Cardiac muscle cell (in vitro differentiated cells and primary cell): Measurements from ENCODE around the gene CLASP1. TPM values are rescaled to one million over a fixed set of nuclear protein-coding genes. Genes with fewer than 3 reads are reported as not detected.
"Not testable (repeated sequence)": the region's sequence is repeated elsewhere in the genome, so short reads cannot be mapped to it uniquely, and the experiment has no call there.

Experiments used
- DNase-seq, 2 donors: peaks; one replicate each; pipeline versions ENCODE4 v3.0.0 to v3.0.0-alpha.2; 2010 to 2017; ENCODE audit warnings: low read depth in 1 of 2, low spot score in 1 of 2
- H3K27ac ChIP-seq: fragments of 200-600 bp; sonication (generic); 2 replicates; pipeline ENCODE4 v1.5.1; 2016
- H3K27me3 ChIP-seq: fragments of 200-600 bp; sonication (generic); 2 replicates; pipeline ENCODE4 v1.6.0; 2016; ENCODE audit warnings: control low read depth
- H3K36me3 ChIP-seq: fragments of 200-600 bp; sonication (generic); 2 replicates; pipeline ENCODE4 v1.5.1; 2016; ENCODE audit warnings: control low read depth
- H3K4me1 ChIP-seq: fragments of 200-600 bp; sonication (generic); 2 replicates; pipeline ENCODE4 v1.8.1; 2017; ENCODE audit warnings: low read depth, mild to moderate bottlenecking, mixed run types
- H3K4me3 ChIP-seq: fragments of 200-600 bp; sonication (generic); 2 replicates; pipeline ENCODE4 v1.5.1; 2016; ENCODE audit warnings: mild to moderate bottlenecking
- H3K9me3 ChIP-seq: fragments of 200-600 bp; sonication (generic); 2 replicates; pipeline ENCODE4 v1.5.1; 2017; ENCODE audit warnings: low read depth, mild to moderate bottlenecking, control low read depth
- polyA plus RNA-seq: library from polyadenylated mRNA; unstranded; fragments of >200 nt; fragmentation: Nextera tagmentation; extraction: Ambion mirVana; gene quantifications from 2 replicates; pipeline ENCODE4 v1.2.1, GENCODE V29; 2016
- total RNA-seq: library from RNA; depleted of rRNA; stranded (reverse); fragments of >200 nt; gene quantifications from 2 replicates; pipeline ENCODE4 v1.2.3, GENCODE V29; 2016
- TF ChIP-seq, protein P1 (sequence below): IDR thresholded peaks from 2 replicates; pipeline ENCODE4 v1.5.1; 2012; ENCODE audit warnings: low read depth, mild to moderate bottlenecking, low read length

The CLASP1 gene
- total and polyA plus RNA-seq, 2 experiments from 2014 or later, result 24.8 to 53.0 TPM

DNA sequence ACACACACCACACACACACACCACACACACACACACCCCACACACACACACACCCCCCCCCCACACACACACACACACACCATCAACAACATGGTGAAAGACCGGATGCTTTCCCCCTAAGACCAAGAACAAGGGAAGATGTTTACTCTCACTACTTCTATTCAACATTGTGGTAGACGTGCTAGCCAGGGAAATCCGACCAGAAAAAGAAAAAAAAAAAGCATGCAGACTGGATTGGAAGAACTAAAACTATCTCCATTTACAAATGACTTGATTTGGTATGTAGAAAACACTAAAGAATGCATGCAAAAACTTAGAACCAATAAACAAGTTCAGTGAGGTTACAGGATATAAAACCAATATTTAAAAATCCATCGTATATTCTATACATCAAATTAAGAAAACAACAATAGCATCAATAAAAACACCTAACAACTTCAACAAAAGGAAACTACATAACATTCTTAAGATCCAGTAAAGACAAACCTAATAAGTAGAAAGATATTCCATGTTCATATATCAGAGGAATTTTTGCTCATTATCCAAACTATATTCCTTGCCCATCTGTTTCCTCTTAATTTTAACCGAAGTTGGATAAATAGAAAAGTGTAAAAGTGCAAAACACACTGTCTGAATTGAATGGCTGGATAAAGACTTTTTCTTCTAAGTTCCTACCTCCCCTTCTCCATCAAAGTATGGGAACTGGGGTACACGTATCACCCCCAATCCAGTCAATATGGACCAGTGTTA lies 170.1 kb downstream of the CLASP1 start:
- H3K27ac ChIP-seq, result no peak overlapping the region
- no peak for DNase-seq
- peaks cover 35% of the 10 kb centered on the region for H3K4me1 ChIP-seq
- H3K9me3 ChIP-seq, result no peaks in the 10 kb centered on the region
- TF ChIP-seq, protein P1, sequence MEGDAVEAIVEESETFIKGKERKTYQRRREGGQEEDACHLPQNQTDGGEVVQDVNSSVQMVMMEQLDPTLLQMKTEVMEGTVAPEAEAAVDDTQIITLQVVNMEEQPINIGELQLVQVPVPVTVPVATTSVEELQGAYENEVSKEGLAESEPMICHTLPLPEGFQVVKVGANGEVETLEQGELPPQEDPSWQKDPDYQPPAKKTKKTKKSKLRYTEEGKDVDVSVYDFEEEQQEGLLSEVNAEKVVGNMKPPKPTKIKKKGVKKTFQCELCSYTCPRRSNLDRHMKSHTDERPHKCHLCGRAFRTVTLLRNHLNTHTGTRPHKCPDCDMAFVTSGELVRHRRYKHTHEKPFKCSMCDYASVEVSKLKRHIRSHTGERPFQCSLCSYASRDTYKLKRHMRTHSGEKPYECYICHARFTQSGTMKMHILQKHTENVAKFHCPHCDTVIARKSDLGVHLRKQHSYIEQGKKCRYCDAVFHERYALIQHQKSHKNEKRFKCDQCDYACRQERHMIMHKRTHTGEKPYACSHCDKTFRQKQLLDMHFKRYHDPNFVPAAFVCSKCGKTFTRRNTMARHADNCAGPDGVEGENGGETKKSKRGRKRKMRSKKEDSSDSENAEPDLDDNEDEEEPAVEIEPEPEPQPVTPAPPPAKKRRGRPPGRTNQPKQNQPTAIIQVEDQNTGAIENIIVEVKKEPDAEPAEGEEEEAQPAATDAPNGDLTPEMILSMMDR, result no peak
- H3K4me3 ChIP-seq, result no peak overlapping the region
- H3K27me3 ChIP-seq, result no peaks in the 10 kb centered on the region
- no peaks in the 10 kb centered on the region for H3K36me3 ChIP-seq

DNA sequence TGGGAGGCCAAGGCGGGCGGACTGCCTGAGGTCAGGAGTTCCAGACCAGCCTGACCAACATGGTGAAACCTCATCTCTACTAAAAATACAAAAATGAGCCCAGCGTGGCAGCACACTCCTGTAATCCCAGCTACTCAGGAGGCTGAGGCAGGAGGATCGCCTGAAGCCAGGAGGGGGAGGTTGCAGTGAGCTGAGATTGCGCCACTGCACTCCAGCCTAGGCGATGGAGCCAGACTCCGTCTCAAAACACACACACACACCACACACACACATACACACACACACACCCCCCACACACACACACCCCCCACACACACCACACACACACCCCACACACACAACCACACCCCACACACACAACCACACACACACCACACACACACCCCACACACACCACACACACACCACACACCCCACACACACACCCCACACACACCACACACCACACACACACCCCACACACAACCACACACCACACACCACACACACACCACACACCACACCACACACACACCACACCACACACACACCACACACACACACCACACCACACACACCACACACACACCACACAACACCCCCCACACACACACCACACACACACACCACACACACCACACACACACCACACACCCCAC lies 170.8 kb downstream of the CLASP1 start:
- H3K9me3 ChIP-seq, H3K27me3 ChIP-seq, H3K4me3 ChIP-seq, DNase-seq, H3K36me3 ChIP-seq: not testable (repeated sequence)
- peaks cover 35% of the 10 kb centered on the region for H3K4me1 ChIP-seq
- peak overlapping the region; percentile 71 for H3K27ac ChIP-seq

DNA sequence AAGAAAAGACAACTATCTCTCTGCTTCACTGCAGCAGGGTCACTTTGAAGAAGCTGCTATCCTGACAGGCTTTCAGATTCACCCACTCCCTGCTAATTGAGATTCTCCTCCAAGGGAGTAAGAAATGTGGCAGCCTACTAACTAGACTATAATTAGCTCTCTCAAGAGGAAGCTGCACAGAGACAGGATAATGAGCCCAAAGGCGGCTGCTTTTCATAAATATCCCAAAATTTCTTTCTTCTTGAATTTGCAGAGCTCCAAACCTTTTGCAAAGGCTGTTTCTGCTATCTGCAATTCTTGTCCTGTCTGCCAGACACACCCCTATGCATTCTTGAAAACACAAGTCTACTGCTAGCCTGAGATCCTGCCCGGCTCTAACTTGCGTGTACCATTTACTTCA lies 172.6 kb downstream of the CLASP1 start:
- DNase-seq, result peak in 1 of 2 donors; percentile 37
- TF ChIP-seq, protein P1, result no peak

DNA sequence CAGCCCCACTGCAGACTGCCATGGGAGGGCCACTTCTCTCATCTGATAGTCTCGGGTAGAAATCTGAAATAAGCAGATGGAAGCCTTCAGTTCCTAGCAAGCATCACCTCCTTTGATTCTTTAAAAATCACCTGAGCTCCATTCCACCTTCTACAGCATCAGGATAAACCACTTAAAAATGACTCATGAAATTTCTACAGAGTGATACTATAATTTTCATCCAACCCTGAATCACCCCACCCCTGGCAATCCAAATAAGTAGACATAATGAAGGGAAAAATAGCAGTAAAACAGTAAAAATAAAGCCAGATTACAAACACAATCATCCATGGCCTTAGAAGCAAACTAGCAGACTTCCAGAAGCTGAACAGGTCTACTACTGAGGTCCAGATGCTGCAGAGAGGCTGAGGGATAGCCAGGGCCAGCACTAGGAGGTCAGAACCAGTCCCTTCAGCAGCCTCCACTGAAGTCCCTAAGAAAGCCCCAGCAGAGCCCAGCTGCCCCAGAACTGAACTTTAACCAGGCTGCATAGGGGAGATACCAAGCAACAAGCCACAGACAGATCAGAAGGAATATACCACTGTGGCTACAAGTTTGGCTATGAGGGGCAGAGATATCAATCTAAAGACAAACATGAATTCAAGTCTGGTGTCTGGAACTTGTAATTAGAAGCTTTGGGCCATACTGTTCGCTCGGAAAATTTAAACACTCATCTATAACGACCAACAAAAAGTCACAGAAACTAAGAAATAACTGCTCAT lies 173.3 kb downstream of the CLASP1 start:
- peak overlapping the region; percentile 71 for H3K27ac ChIP-seq

More for the DNA sequence above, 172.6 kb downstream of the CLASP1 start:
- Histone ChIP-seq H3K36me3 (no peaks in the 10 kb centered on the region), H3K27ac (peak overlapping the region; percentile 71), H3K9me3 (no peaks in the 10 kb centered on the region), H3K4me3 (no peak overlapping the region), H3K27me3 (no peaks in the 10 kb centered on the region), H3K4me1 (peaks cover 42% of the 10 kb centered on the region)

DNA sequence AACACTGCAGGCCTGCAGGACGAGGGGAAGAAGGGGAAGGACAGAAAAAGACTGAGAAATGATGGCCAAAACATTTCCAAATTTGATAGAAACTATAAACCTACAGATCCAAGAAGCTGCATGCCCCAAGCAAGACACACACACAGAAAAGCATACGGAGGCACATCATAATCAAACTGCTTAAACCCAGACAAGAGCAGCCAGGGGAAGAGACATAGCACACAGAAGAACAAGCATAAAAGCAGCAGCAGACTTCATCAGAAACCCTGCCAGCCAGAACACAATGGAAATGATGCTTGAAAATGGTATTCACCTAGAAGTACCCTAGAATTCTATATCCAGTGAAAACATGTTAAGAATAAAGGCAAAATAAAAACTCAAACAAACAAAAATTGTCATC lies 175.8 kb downstream of the CLASP1 start:
- H3K27ac ChIP-seq, result no peak overlapping the region
- H3K27me3 ChIP-seq, result no peaks in the 10 kb centered on the region
- H3K4me3 ChIP-seq, result no peak overlapping the region
- TF ChIP-seq, protein P1, result no peak
- no peaks in the 10 kb centered on the region for H3K9me3 ChIP-seq
- peaks cover 18% of the 10 kb centered on the region for H3K36me3 ChIP-seq
- H3K4me1 ChIP-seq, result peaks cover 41% of the 10 kb centered on the region
- no peak for DNase-seq

More for the DNA sequence above, 173.3 kb downstream of the CLASP1 start:
- no peak overlapping the region for H3K4me3 ChIP-seq
- no peaks in the 10 kb centered on the region for H3K9me3 ChIP-seq
- peaks cover under 1% of the 10 kb centered on the region for H3K36me3 ChIP-seq
- TF ChIP-seq, protein P1, result no peak
- no peak for DNase-seq
- no peaks in the 10 kb centered on the region for H3K27me3 ChIP-seq
- peaks cover 45% of the 10 kb centered on the region for H3K4me1 ChIP-seq
